Activated CD4-positive, alpha-beta T cell treated with anti-CD3 and anti-CD28 coated beads, Interleukin-2, amount 10 ng/mL, durations not matched to agents 7 days and 5 days (primary cell): ENCODE results near the gene NKPD1. TPM values are rescaled to one million over a fixed set of nuclear protein-coding genes. Genes with fewer than 3 reads are reported as not detected.

Source experiments
- CTCF ChIA-PET: fragments of 350-600 bp; sonication (Branson Sonifier 250); formaldehyde crosslinking; loops from one replicate; lab custom pipeline; 2021; ENCODE audit warnings: antibody characterized with exemption; lab: Charles Lee
- POLR2A ChIA-PET: fragments of 350-600 bp; sonication (Branson Sonifier 250); formaldehyde crosslinking; loops from one replicate; lab custom pipeline; 2021; ENCODE audit warnings: antibody characterized with exemption; lab: Charles Lee
- DNase-seq: peaks from one replicate; pipeline ENCODE4 v3.0.0-alpha.2; 2020
- H3K27ac Mint-ChIP-seq: one replicate; pipeline ENCODE4 v1.8.0; 2021; ENCODE audit warnings: mild to moderate bottlenecking, moderate library complexity, mixed read lengths
- H3K27me3 Mint-ChIP-seq: one replicate; pipeline ENCODE4 v1.8.0; 2021; ENCODE audit warnings: mixed read lengths
- H3K36me3 Mint-ChIP-seq: one replicate; pipeline ENCODE4 v1.8.0; 2021; ENCODE audit warnings: low read depth, mixed read lengths
- H3K4me1 Mint-ChIP-seq: one replicate; pipeline ENCODE4 v1.8.0; 2021; ENCODE audit warnings: mixed read lengths
- H3K4me3 Mint-ChIP-seq: one replicate; pipeline ENCODE4 v1.8.0; 2021; ENCODE audit warnings: mild to moderate bottlenecking, moderate library complexity, mixed read lengths
- H3K9me3 Mint-ChIP-seq: one replicate; pipeline ENCODE4 v1.8.0; 2021; ENCODE audit warnings: mixed read lengths
- total RNA-seq, 2 experiments: library from RNA; stranded (reverse); gene quantifications; one replicate each; pipeline ENCODE4 v1.2.3, GENCODE V29; 2021

NKPD1 gene
- total RNA-seq, 2 experiments from 2014 or later: 0.17 TPM; not detected in 1

DNA sequence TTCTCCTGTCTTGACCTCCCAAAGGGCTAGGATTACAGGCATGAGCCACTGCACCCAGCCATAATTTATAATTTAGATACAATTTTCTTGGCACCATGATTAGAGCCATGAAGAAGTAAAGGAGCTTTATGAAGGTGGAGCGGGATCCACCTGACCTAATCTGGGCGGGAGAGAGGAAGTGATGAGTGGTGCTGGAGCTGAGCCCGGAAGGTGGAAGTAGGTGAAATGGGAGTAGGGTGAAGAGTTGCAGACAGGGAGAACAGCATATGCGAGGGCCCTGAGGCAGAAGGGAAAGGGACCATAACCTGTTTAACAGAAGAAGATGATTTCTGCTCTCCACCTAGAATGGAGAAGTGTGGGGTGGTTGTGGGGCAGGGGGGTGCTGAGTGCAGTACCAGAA lies 22.0 kb upstream of the NKPD1 start:
- CTCF ChIA-PET: interaction anchor here (0.6 to 2.7 kb wide), 5 partner anchors 11 to 1483 kb away, joined by 3 to 8 read pairs (median 3); no protein-coding TSS in a partner anchor
- POLR2A ChIA-PET: no interaction called here
- no peak for DNase-seq
- Mint-ChIP-seq H3K27me3 (no peaks in the 10 kb centered on the region), H3K4me3 (no peak overlapping the region), H3K9me3 (no peaks in the 10 kb centered on the region), H3K27ac (no peak overlapping the region), H3K36me3 (peaks cover 12% of the 10 kb centered on the region), H3K4me1 (peaks cover 34% of the 10 kb centered on the region)

DNA sequence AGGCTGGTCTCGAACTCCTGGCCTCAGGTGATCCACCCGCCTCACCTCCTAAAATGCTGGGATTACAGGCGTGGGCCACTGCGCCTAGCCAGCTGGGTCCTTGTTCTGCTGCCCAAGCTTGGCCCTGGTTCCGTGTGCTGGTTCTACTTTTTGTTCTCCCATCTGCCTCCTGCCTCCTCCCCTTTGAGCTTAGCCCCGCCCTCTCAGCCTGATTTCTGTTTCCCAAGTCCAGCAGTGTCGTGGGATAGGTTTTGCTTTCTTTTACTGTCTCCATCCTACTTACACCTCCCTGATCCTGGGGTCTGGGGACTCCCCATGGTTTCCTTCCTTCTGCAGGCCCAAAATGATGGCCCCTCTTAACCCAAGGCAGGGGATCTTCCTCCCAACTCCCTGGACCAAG lies 20.2 kb upstream of the NKPD1 start:
- CTCF ChIA-PET: interaction anchor here (0.6 to 2.7 kb wide), 3 partner anchors 9 to 72 kb away, joined by 3 to 8 read pairs (median 4); no protein-coding TSS in a partner anchor

DNA sequence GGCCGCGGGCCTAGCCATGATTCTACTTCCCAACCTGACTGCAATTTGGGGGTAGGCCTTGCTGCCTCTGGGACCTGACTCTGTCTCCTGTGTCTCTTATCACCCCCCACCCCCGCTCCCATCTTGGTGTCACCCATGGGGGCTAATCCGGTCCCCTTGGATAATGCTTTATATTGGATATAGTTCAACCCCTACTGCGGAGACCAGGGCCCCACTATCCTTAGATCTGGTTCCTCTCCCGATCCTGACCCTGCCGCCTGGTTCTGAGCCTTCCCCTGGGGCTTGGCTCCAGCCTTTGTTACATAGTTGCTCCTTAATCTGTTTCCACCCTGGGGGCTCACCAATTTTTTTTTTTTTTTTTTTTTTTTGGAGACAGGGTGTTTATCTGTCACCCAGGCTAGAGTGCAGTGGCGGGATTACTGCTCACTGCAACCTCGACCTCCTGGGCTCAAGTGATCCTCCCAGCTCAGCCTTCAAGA lies 19.1 kb upstream of the NKPD1 start:
- CTCF ChIA-PET: interaction anchor here (2.1 to 2.7 kb wide), 2 partner anchors 8 to 11 kb away, joined by 8 to 11 read pairs; no protein-coding TSS in a partner anchor
- H3K4me3 Mint-ChIP-seq: peak overlapping the region; percentile 78
- H3K36me3 Mint-ChIP-seq: peaks cover 16% of the 10 kb centered on the region
- peak overlapping the region; percentile 82 for H3K27ac Mint-ChIP-seq
- H3K9me3 Mint-ChIP-seq: no peaks in the 10 kb centered on the region
- H3K27me3 Mint-ChIP-seq: no peaks in the 10 kb centered on the region
- no peak for DNase-seq
- POLR2A ChIA-PET: no interaction called here
- H3K4me1 Mint-ChIP-seq: peaks cover 44% of the 10 kb centered on the region

More for the DNA sequence above, 20.2 kb upstream of the NKPD1 start:
- H3K36me3 Mint-ChIP-seq: peaks cover 12% of the 10 kb centered on the region
- peak overlapping the region; percentile 10 for H3K27ac Mint-ChIP-seq
- POLR2A ChIA-PET: no interaction called here
- peak overlapping the region; percentile 78 for H3K4me3 Mint-ChIP-seq
- H3K9me3 Mint-ChIP-seq: no peaks in the 10 kb centered on the region
- no peak for DNase-seq
- no peaks in the 10 kb centered on the region for H3K27me3 Mint-ChIP-seq
- H3K4me1 Mint-ChIP-seq: peaks cover 38% of the 10 kb centered on the region

DNA sequence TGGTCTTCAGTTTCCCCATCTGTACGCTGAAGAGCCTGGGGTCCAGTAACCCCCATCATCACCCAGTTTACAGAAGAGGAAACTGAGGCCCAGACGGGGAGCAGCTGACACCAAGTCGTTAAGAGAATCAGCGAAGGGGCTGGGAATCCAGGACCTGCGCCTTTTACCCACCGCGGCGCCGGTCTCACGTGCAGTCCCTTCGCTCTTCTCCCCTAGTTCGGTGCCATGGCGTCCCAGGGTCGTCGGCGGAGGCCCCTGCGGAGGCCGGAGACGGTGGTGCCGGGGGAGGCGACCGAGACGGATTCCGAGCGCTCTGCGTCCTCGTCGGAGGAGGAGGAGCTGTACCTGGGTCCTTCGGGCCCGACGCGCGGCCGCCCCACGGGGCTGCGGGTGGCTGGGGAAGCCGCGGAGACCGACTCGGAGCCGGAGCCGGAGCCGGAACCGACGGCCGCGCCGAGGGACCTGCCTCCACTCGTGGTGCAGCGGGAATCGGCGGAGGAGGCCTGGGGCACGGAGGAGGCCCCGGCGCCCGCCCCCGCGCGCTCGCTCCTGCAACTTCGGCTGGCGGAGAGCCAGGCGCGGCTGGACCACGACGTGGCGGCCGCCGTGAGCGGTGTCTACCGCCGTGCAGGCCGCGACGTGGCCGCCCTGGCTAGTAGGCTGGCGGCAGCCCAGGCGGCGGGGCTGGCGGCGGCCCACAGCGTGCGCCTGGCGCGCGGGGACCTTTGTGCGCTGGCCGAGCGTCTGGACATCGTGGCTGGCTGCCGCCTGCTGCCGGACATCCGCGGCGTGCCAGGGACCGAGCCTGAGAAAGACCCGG lies 18.5 kb upstream of the NKPD1 start:
- H3K27me3 Mint-ChIP-seq: no peaks in the 10 kb centered on the region
- DNase-seq: peak; percentile 51
- CTCF ChIA-PET: interaction anchor here (0.5 to 2.1 kb wide), 4 partner anchors 11 to 179 kb away, joined by 3 to 11 read pairs (median 6); no protein-coding TSS in a partner anchor
- H3K27ac Mint-ChIP-seq: peak overlapping the region; percentile 94
- peak overlapping the region; percentile 83 for H3K4me3 Mint-ChIP-seq
- H3K9me3 Mint-ChIP-seq: no peaks in the 10 kb centered on the region
- H3K4me1 Mint-ChIP-seq: peaks cover 43% of the 10 kb centered on the region
- peaks cover 16% of the 10 kb centered on the region for H3K36me3 Mint-ChIP-seq
- POLR2A ChIA-PET: no interaction called here

DNA sequence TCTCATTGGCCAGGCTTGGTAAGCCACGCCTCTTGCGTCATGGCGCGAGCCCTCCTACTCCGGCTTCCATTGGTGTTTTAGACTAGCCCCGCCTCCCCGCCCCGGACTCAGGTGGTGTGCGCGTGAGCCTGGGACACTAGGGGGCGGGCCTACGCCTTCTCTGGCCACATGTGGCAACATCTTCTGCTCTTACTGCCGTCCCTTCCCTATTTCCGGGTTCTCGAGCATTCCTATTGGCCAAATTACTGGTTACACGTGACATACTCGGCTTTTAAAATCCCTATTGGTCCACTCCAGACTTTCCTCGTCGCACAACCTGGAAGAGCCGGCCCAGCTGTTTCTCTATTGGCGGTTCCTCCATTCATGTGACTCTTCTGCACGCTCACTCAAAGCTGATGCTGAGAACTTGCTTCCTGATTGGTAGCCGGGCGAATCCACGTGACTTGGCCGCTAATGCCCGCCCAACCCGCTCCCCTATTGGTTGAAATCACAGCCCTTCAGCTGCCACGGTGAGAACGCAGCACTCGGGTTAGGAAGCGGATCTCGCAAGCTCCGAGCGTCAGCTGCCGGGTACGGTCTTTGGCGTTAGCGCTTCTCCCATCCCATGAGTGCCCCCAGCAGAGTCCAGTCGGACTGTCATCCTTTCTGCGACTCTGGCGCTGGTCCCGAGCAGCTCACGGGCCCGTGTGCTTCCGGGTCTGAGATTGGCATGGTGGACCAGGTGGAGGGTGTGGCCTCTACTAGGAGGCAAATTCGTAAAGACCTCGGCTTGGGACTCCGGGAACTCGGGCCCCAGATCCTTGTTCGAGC lies 17.7 kb upstream of the NKPD1 start, which contains the start of gene BLOC1S3:
TSS of gene BLOC1S3 (plus strand) at position 523 of the 810 bp plus-strand sequence. CDS start 513 bp downstream, outside the sequence.
- Mint-ChIP-seq H3K27me3 (no peaks in the 10 kb centered on the region), H3K9me3 (no peaks in the 10 kb centered on the region), H3K4me3 (peak within 1 kb of the TSS; percentile 83), H3K36me3 (peaks cover 16% of the 10 kb centered on the region), H3K27ac (peak within 1 kb of the TSS; percentile 94), H3K4me1 (peaks cover 49% of the 10 kb centered on the region)
- DNase-seq: peak; percentile 100
- ChIA-PET POLR2A (interaction anchor here (0.6 to 0.9 kb wide), 2 partner anchors 84 to 86 kb away, joined by 4 to 6 read pairs; no protein-coding TSS in a partner anchor), CTCF (interaction anchor here (0.5 to 2.1 kb wide), 11 partner anchors 10 to 288 kb away, joined by 3 to 11 read pairs (median 3); no protein-coding TSS in a partner anchor)

DNA sequence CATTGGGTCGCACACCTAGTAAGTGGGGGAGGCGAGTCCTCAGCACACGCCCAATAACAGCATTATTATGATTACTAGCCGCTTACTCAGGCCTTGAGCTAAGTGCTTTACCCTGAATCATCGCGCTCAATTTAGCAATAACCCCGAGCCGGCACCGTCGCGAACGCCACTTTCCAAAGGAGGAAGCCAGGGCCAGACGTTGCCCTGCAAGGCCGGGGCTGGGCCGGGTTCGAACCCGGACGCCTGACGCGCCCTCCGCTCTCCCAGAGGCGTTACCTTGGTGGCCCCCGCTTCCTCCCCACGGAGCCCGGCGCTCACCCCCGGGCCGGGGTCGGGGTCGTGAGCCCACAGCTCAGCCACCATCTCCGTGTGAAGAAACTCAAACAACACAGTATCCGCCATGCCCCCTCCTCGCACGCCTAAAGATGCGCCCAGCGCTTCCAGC lies 17.1 kb upstream of the NKPD1 start, which contains the start of gene TRAPPC6A:
TSS of gene TRAPPC6A (minus strand) at position 421 of the 445 bp plus-strand sequence. CDS start at position 402, 19 bp downstream.
- Mint-ChIP-seq H3K4me1 (peaks cover 51% of the 10 kb centered on the region), H3K27ac (peak within 1 kb of the TSS; percentile 94), H3K9me3 (no peaks in the 10 kb centered on the region), H3K27me3 (no peaks in the 10 kb centered on the region), H3K36me3 (peaks cover 16% of the 10 kb centered on the region), H3K4me3 (peak within 1 kb of the TSS; percentile 83)
- DNase-seq: no peak
- CTCF ChIA-PET: interaction anchor here (0.6 to 2.1 kb wide), 12 partner anchors 9 to 288 kb away, joined by 3 to 11 read pairs (median 3); no protein-coding TSS in a partner anchor
- POLR2A ChIA-PET: interaction anchor here (0.9 kb wide), 1 partner anchor 86 kb away, joined by 6 read pairs; no protein-coding TSS in a partner anchor

DNA sequence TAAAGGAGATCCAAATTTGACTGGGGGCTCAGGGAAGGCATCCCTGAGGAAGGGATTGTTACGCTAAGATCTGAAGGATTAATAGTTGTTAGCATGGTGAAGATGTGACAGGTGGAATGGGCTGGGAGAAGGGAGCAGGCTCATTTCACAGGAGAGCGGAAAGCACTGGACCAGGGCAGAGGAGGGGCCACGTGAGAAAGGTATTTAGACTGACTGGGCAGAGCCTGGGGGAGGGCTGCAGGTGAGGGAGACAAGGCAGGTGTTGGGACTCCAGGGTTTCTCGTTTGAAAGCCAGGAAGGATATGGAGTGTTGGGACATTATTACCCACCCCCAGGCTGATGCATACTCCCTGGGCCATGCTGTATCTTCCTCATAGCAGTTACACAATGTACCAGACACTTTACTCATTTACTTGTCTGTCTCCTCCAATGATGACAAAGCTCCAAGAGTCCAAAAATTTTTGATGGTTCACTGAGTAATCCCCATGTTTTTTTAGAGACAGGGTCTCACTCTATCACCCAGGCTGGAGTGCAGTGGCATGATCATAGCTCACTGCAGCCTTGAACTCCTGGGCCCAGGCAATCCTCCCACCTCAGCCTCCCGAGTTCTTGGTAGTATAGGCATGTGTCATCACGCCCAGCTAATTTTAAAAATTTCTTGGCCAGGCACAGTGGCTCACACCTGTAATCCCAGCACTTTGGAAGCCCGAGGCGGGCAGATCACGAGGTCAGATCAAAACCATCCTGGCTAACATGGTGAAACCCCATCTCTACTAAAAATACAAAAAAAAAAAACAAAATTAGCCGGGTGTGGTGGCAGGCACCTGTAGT lies 14.9 kb upstream of the NKPD1 start:
- peaks cover 7% of the 10 kb centered on the region for H3K36me3 Mint-ChIP-seq
- no peaks in the 10 kb centered on the region for H3K9me3 Mint-ChIP-seq
- peak overlapping the region; percentile 3 for H3K4me3 Mint-ChIP-seq
- DNase-seq: no peak
- peak overlapping the region; percentile 71 for H3K27ac Mint-ChIP-seq
- H3K4me1 Mint-ChIP-seq: peaks cover 56% of the 10 kb centered on the region
- H3K27me3 Mint-ChIP-seq: no peaks in the 10 kb centered on the region
- CTCF ChIA-PET: interaction anchor here (0.9 kb wide), 1 partner anchor 11 kb away, joined by 4 read pairs; no protein-coding TSS in a partner anchor
- POLR2A ChIA-PET: no interaction called here

DNA sequence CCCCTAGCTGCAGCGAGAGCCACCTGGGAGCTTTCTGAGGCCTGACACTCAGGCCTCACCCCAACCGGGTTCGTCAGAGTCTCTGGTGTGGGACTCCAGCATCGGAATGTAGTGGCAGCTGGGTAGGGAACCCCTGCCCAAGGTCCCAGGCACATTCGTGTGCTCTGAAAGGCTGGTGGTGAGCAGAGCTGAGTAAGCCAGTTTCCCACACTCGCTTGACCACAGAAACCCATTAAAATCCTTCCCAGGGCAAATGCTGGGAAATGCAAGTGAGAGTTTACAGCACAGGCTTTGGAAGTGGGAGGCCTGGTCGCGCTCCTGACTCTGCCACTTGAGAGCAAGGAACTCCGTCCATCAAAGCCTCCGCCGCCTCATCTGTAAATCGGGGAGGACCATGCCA lies 13.0 kb upstream of the NKPD1 start:
- ChIA-PET CTCF (no interaction called here), POLR2A (no interaction called here)
- no peaks in the 10 kb centered on the region for H3K9me3 Mint-ChIP-seq
- peak overlapping the region; percentile 57 for H3K27ac Mint-ChIP-seq
- no peak overlapping the region for H3K4me3 Mint-ChIP-seq
- peaks cover 5% of the 10 kb centered on the region for H3K36me3 Mint-ChIP-seq
- peaks cover 61% of the 10 kb centered on the region for H3K4me1 Mint-ChIP-seq
- H3K27me3 Mint-ChIP-seq: no peaks in the 10 kb centered on the region
- no peak for DNase-seq

DNA sequence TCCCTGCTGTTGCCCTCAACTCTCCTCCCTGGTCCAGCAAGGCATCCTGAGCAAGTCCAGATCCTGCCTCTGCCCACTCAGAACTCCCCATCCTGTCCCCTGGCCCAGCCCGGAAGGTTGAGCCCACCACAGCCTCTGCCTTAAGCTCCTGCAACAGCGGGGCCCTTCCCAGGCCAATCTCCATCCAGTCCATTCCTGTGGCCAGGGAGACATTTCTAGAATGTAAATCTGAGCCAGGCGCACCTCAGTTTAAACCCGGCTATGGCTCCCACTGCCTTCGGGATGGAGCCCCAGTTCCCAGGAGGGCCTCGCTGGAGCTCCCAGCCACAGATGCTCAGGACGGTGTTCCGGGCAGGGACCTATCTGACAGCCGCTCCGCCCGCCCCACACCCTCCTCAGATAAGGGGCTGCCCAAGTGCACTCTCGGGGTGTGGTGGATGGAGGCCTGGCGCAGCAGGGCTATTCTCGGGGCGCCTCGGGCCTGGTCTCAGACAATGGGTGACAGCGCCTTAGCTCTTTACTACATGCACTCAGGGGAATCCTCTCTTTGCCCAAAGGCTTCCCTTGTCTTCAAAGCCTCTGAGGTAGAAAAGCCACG lies 11.9 kb upstream of the NKPD1 start:
- ChIA-PET CTCF (interaction anchor here (2.1 kb wide), 1 partner anchor 9 kb away, joined by 8 read pairs; no protein-coding TSS in a partner anchor), POLR2A (no interaction called here)
- Mint-ChIP-seq H3K9me3 (no peaks in the 10 kb centered on the region), H3K36me3 (peaks cover 3% of the 10 kb centered on the region), H3K27me3 (no peaks in the 10 kb centered on the region), H3K4me1 (peaks cover 59% of the 10 kb centered on the region), H3K27ac (peak overlapping the region; percentile 95), H3K4me3 (peak overlapping the region; percentile 49)
- DNase-seq: no peak

DNA sequence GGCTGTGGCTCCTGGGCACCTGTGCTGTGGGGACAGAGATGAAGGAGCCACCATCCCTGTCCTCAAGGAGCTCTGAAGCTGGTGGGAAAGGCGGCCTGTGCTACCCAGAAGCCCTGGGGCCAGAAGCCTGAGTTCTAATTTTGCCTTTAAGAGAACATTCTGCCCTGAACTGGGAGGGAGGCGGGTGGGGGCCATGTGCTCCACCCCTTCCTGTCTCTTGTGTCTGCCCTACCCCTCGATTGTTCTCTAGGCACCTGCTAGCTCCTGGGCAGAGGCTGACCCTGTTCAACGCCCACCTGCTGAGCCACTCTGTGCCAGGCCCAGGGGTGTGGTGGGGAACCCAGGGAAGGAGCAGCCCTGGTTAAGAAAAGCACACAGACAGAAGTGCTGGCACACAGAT lies 11.4 kb upstream of the NKPD1 start:
- Mint-ChIP-seq H3K27me3 (no peaks in the 10 kb centered on the region), H3K36me3 (peaks cover 3% of the 10 kb centered on the region), H3K9me3 (no peaks in the 10 kb centered on the region), H3K4me1 (peaks cover 56% of the 10 kb centered on the region), H3K4me3 (peak overlapping the region; percentile 49), H3K27ac (peak overlapping the region; percentile 95)
- POLR2A ChIA-PET: no interaction called here
- DNase-seq: peak; percentile 41
- CTCF ChIA-PET: interaction anchor here (2.1 kb wide), 1 partner anchor 9 kb away, joined by 8 read pairs; no protein-coding TSS in a partner anchor

DNA sequence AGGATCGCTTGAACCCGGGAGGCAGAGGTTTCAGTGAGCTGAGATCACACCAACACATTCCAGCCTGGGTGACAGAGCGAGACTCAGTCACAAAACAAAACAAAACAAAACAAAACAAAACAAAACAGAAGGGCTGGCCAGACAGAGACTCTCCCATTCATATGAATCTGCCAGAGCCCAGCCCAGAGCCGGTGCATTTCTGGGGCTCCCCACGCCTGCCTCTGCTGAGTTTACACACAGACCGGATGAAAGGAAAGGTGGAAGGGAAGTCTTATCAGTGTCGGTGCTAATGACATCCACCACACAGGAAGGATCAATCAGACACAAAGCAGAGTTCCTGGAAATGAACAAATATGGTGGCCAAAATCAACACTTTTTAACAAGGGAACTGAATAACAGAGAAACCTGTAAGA lies 10.4 kb upstream of the NKPD1 start:
- Mint-ChIP-seq H3K9me3 (no peaks in the 10 kb centered on the region), H3K27ac (peak overlapping the region; percentile 95), H3K4me3 (peak overlapping the region; percentile 71), H3K36me3 (peaks cover 3% of the 10 kb centered on the region), H3K4me1 (peaks cover 57% of the 10 kb centered on the region), H3K27me3 (no peaks in the 10 kb centered on the region)
- POLR2A ChIA-PET: interaction anchor here (0.5 kb wide), 1 partner anchor 133 kb away, joined by 3 read pairs; the partner anchor contains the start of gene CLASRP
- CTCF ChIA-PET: interaction anchor here (0.6 to 2.1 kb wide), 3 partner anchors 10 to 32 kb away, joined by 3 to 8 read pairs (median 4); no protein-coding TSS in a partner anchor
- DNase-seq: peak; percentile 65
